H9 (cell line): Measurements from ENCODE around the gene VILL. TPM values are rescaled to one million over a fixed set of nuclear protein-coding genes. Genes with fewer than 3 reads are reported as not detected.
"Not testable (repeated sequence)": the region's sequence is repeated elsewhere in the genome, so short reads cannot be mapped to it uniquely, and the experiment has no call there.

Experiments
- DNase-seq: peaks from one replicate; pipeline ENCODE4 v3.0.0-alpha.2; 2017
- H2AFZ ChIP-seq: one replicate; pipeline ENCODE4 v1.6.1; 2013; ENCODE audit warnings: mild to moderate bottlenecking, low read length, control low read depth, moderate library complexity
- H2AK5ac ChIP-seq: 2 replicates; pipeline ENCODE4 v1.6.1; 2013; ENCODE audit warnings: low read length, control low read depth, mixed read lengths; ENCODE audit not compliant: insufficient read length
- H2BK120ac ChIP-seq: one replicate; pipeline ENCODE4 v1.6.1; 2013; ENCODE audit warnings: low read depth, mild to moderate bottlenecking, low read length, control low read depth, inconsistent platforms; ENCODE audit not compliant: poor library complexity, severe bottlenecking
- H2BK12ac ChIP-seq: 2 replicates; pipeline ENCODE4 v1.6.1; 2013; ENCODE audit warnings: low read length, control low read depth, mixed read lengths, low read depth; ENCODE audit not compliant: insufficient read length
- H2BK15ac ChIP-seq: 2 replicates; pipeline ENCODE4 v1.6.1; 2013; ENCODE audit warnings: low read depth, low read length, control low read depth
- H2BK20ac ChIP-seq: one replicate; pipeline ENCODE4 v1.6.1; 2013; ENCODE audit warnings: low read depth, mild to moderate bottlenecking, low read length, control low read depth, inconsistent platforms; ENCODE audit not compliant: poor library complexity, severe bottlenecking
- H2BK5ac ChIP-seq: 2 replicates; pipeline ENCODE4 v1.6.1; 2013; ENCODE audit warnings: low read length, control low read depth, mixed read lengths; ENCODE audit not compliant: insufficient read length
- H3K14ac ChIP-seq: 2 replicates; pipeline ENCODE4 v1.6.1; 2013; ENCODE audit warnings: low read length, control low read depth; ENCODE audit not compliant: insufficient read depth
- H3K18ac ChIP-seq: 2 replicates; pipeline ENCODE4 v1.6.1; 2013; ENCODE audit warnings: low read depth, mild to moderate bottlenecking, mixed read lengths, low read length, control low read depth; ENCODE audit not compliant: insufficient read length
- H3K23ac ChIP-seq: 2 replicates; pipeline ENCODE4 v1.6.1; 2013; ENCODE audit warnings: low read length, control low read depth, mixed read lengths, low read depth; ENCODE audit not compliant: insufficient read length
- H3K23me2 ChIP-seq: 2 replicates; pipeline ENCODE4 v1.6.1; 2013; ENCODE audit warnings: low read depth, mild to moderate bottlenecking, mixed read lengths, low read length, control low read depth; ENCODE audit not compliant: insufficient read length, poor library complexity, severe bottlenecking
- H3K27ac ChIP-seq: 2 replicates; pipeline ENCODE4 v1.5.1; 2013; ENCODE audit warnings: low read length, control low read depth, mixed read lengths, low read depth; ENCODE audit not compliant: insufficient read length
- H3K27me3 ChIP-seq: 2 replicates; pipeline ENCODE4 v1.6.1; 2013; ENCODE audit warnings: low read length, control low read depth, inconsistent platforms; ENCODE audit not compliant: insufficient read depth
- H3K4ac ChIP-seq: 2 replicates; pipeline ENCODE4 v1.6.1; 2013; ENCODE audit warnings: low read depth, mild to moderate bottlenecking, control low read depth, inconsistent platforms, low read length, moderate library complexity
- H3K4me1 ChIP-seq: 2 replicates; pipeline ENCODE4 v1.6.1; 2013; ENCODE audit warnings: low read length, control low read depth, inconsistent platforms; ENCODE audit not compliant: insufficient read depth
- H3K4me2 ChIP-seq: 2 replicates; pipeline ENCODE4 v1.6.1; 2013; ENCODE audit warnings: low read length, control low read depth, mixed read lengths; ENCODE audit not compliant: insufficient read length, insufficient read depth
- H3K56ac ChIP-seq: 2 replicates; pipeline ENCODE4 v1.6.1; 2013; ENCODE audit warnings: low read depth, mild to moderate bottlenecking, mixed read lengths, low read length, control low read depth; ENCODE audit not compliant: insufficient read length
- H3K79me1 ChIP-seq: 2 replicates; pipeline ENCODE4 v1.6.1; 2013; ENCODE audit warnings: low read depth, mild to moderate bottlenecking, moderate library complexity, low read length, control low read depth, inconsistent platforms; ENCODE audit not compliant: insufficient read depth, poor library complexity, severe bottlenecking
- H3K79me2 ChIP-seq: 2 replicates; pipeline ENCODE4 v1.6.1; 2013; ENCODE audit warnings: low read length, control low read depth, inconsistent platforms; ENCODE audit not compliant: insufficient read depth
- H3K9ac ChIP-seq: 2 replicates; pipeline ENCODE4 v1.6.1; 2013; ENCODE audit warnings: low read length, control low read depth, mixed read lengths; ENCODE audit not compliant: insufficient read length; ENCODE audit errors: extremely low read depth
- H3K9me3 ChIP-seq: one replicate; pipeline ENCODE4 v1.6.1; 2013; ENCODE audit warnings: low read depth, low read length, inconsistent platforms; ENCODE audit not compliant: control insufficient read depth
- H3T11ph ChIP-seq: one replicate; pipeline ENCODE4 v1.6.1; 2013; ENCODE audit warnings: mild to moderate bottlenecking, low read length, control low read depth, inconsistent platforms
- H4K20me1 ChIP-seq: one replicate; pipeline ENCODE4 v1.6.1; 2013; ENCODE audit not compliant: control insufficient read depth, insufficient read length, insufficient read depth
- H4K5ac ChIP-seq: 2 replicates; pipeline ENCODE4 v1.6.1; 2013; ENCODE audit warnings: low read depth, mild to moderate bottlenecking, mixed read lengths, low read length, control low read depth; ENCODE audit not compliant: insufficient read length
- H4K8ac ChIP-seq: replicated peaks from 2 replicates; pipeline ENCODE4 v1.6.1; 2013; ENCODE audit warnings: low read length, control low read depth, mixed read lengths, low read depth; ENCODE audit not compliant: insufficient read length
- H4K91ac ChIP-seq: 2 replicates; pipeline ENCODE4 v1.6.1; 2013; ENCODE audit warnings: low read depth, mild to moderate bottlenecking, moderate library complexity, mixed read lengths, low read length, control low read depth; ENCODE audit not compliant: insufficient read length
- H3K27ac Mint-ChIP-seq, 3 experiments: 2 replicates in 2 of 3; 3 replicates in 1 of 3; pipeline ENCODE4 v1.8.0; 2020 to 2021; ENCODE audit warnings: mixed read lengths in 3 of 3, mild to moderate bottlenecking in 1 of 3, moderate library complexity in 1 of 3
- H3K27me3 Mint-ChIP-seq: 2 replicates; pipeline ENCODE4 v1.8.0; 2021; ENCODE audit warnings: low read depth, mild to moderate bottlenecking, moderate library complexity, mixed read lengths
- H3K36me3 Mint-ChIP-seq, 3 experiments: 2 replicates in 2 of 3; 3 replicates in 1 of 3; pipeline ENCODE4 v1.8.0; 2020 to 2021; ENCODE audit warnings: low read depth in 3 of 3, mixed read lengths in 3 of 3; ENCODE audit not compliant: insufficient read depth in 1 of 3
- H3K4me1 Mint-ChIP-seq, 2 experiments: 2 replicates each; pipeline ENCODE4 v1.8.0; 2020; ENCODE audit warnings: mixed read lengths in 2 of 2
- H3K4me3 Mint-ChIP-seq, 2 experiments: 2 replicates in 1 of 2; 3 replicates in 1 of 2; pipeline ENCODE4 v1.8.0; 2020 to 2021; ENCODE audit warnings: mild to moderate bottlenecking in 2 of 2, mixed read lengths in 2 of 2, moderate library complexity in 1 of 2
- H3K9me3 Mint-ChIP-seq, 2 experiments: 2 replicates in 1 of 2; 3 replicates in 1 of 2; pipeline ENCODE4 v1.8.0; 2020; ENCODE audit warnings: mild to moderate bottlenecking in 2 of 2, mixed read lengths in 2 of 2, moderate library complexity in 1 of 2
- whole genome bisulfite sequencing: extraction: QIAGEN DNeasy Blood & Tissue Kit; methylation state at CpG from one replicate; pipeline ENCODE4 v1.1.7; 2013; ENCODE audit warnings: missing lambda C conversion rate, low lambda C conversion rate, mixed read lengths; ENCODE audit not compliant: insufficient read length; ENCODE audit errors: extremely low coverage; 5-methylcytosine and 5-hydroxymethylcytosine counted together
- total RNA-seq: library from RNA; stranded (reverse); gene quantifications from 2 replicates; pipeline ENCODE4 v1.2.1, GENCODE V29; 2021
- TF ChIP-seq, protein P1 (sequence below): fragments of 200-600 bp; sonication (generic); conservative IDR thresholded peaks from 3 replicates; pipeline ENCODE4 v1.8.0; 2021; ENCODE audit warnings: antibody characterized with exemption, mild to moderate bottlenecking

The VILL gene
- total RNA-seq, 1 experiment from 2014 or later: 3.2 TPM

DNA sequence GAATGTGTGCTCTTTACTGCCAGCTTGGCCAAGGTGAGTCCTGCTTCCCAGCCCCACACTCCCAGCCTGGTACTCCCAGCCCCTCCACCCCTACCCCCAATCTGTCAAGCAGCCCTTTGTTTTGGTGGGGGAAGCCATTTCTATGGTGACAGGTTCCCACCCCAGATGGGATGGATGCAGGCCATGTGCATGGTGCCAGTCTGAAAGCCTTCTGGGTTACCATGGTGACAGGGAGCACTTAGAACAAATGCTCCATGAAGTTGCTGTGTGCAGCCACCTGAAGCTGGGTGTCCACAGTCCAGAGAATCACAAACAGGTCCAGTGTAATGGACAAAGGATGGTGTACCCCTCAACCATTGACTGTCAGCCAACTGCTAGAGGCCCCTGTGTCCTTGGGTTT, 19.1 kb upstream of the VILL start:
- no peak overlapping the region for H3K18ac ChIP-seq
- no peak overlapping the region for H3K9ac ChIP-seq
- H4K8ac ChIP-seq: no peak overlapping the region
- no peak for DNase-seq
- no peaks in the 10 kb centered on the region for H3K23me2 ChIP-seq
- H3K14ac ChIP-seq: no peak overlapping the region
- H3K79me2 ChIP-seq: no peaks in the 10 kb centered on the region
- Mint-ChIP-seq H3K36me3 (peaks cover 3 to 13% (median 9%) of the 10 kb centered on the region in 3 experiments), H3K27me3 (no peaks in the 10 kb centered on the region; the same call in 1 of the 2 replicates), H3K4me3 (no peak overlapping the region), H3K9me3 (no peaks in the 10 kb centered on the region), H3K4me1 (peaks cover 15 to 21% of the 10 kb centered on the region in 2 experiments), H3K27ac (no peak overlapping the region)
- H2BK12ac ChIP-seq: no peak overlapping the region
- H3K4me2 ChIP-seq: no peak overlapping the region
- H3K56ac ChIP-seq: no peak overlapping the region
- no peak overlapping the region for H3K23ac ChIP-seq
- TF ChIP-seq, protein P1, sequence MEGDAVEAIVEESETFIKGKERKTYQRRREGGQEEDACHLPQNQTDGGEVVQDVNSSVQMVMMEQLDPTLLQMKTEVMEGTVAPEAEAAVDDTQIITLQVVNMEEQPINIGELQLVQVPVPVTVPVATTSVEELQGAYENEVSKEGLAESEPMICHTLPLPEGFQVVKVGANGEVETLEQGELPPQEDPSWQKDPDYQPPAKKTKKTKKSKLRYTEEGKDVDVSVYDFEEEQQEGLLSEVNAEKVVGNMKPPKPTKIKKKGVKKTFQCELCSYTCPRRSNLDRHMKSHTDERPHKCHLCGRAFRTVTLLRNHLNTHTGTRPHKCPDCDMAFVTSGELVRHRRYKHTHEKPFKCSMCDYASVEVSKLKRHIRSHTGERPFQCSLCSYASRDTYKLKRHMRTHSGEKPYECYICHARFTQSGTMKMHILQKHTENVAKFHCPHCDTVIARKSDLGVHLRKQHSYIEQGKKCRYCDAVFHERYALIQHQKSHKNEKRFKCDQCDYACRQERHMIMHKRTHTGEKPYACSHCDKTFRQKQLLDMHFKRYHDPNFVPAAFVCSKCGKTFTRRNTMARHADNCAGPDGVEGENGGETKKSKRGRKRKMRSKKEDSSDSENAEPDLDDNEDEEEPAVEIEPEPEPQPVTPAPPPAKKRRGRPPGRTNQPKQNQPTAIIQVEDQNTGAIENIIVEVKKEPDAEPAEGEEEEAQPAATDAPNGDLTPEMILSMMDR: no peak
- H2BK120ac ChIP-seq: no peak overlapping the region
- H2BK15ac ChIP-seq: no peak overlapping the region
- H2BK5ac ChIP-seq: no peak overlapping the region
- no peaks in the 10 kb centered on the region for H3K79me1 ChIP-seq
- H3K4ac ChIP-seq: no peak overlapping the region
- H4K20me1 ChIP-seq: no peaks in the 10 kb centered on the region
- H3T11ph ChIP-seq: no peak overlapping the region
- H2AFZ ChIP-seq: no peak overlapping the region
- H3K9me3 ChIP-seq: no peaks in the 10 kb centered on the region
- no peak overlapping the region for H4K91ac ChIP-seq
- H2AK5ac ChIP-seq: no peak overlapping the region
- H4K5ac ChIP-seq: no peak overlapping the region
- H2BK20ac ChIP-seq: no peak overlapping the region
- no peaks in the 10 kb centered on the region for H3K27me3 ChIP-seq
- H3K27ac ChIP-seq: no peak overlapping the region
- no peaks in the 10 kb centered on the region for H3K4me1 ChIP-seq

DNA sequence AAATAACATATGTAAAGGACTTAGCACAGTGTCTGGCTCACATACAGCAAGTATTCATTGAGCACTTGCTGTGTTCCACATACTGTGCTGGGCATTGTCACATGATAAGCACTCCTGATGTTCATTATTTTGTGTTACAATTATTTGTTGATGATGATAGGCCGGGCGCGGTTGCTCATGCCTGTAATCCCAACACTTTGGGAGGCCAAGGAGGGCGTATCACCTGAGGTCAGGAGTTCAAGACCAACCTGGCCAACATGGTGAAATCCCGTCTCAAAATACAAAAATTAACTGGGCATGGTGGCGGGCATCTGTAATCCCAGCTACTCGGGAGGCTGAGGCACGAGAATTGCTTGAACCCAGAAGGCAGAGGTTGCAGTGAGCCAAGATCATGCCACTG, 18.5 kb upstream of the VILL start:
- H3K79me1 ChIP-seq, H3K27me3 ChIP-seq, H3K56ac ChIP-seq, H3K9me3 ChIP-seq, H2BK120ac ChIP-seq, H4K20me1 ChIP-seq, H3K23ac ChIP-seq, H4K8ac ChIP-seq, H3K23me2 ChIP-seq, H3K14ac ChIP-seq, H3K9me3 Mint-ChIP-seq, H2AFZ ChIP-seq, H2BK12ac ChIP-seq, H3K4me3 Mint-ChIP-seq, H2BK20ac ChIP-seq, H2BK15ac ChIP-seq, H2AK5ac ChIP-seq, H3K4ac ChIP-seq, H3K27ac Mint-ChIP-seq, H4K91ac ChIP-seq, H3T11ph ChIP-seq, H3K18ac ChIP-seq, H3K9ac ChIP-seq, H3K27ac ChIP-seq, H2BK5ac ChIP-seq, H4K5ac ChIP-seq, H3K79me2 ChIP-seq, DNase-seq, H3K4me2 ChIP-seq, H3K27me3 Mint-ChIP-seq, H3K4me1 ChIP-seq: not testable (repeated sequence)
- peaks cover 3 to 13% (median 9%) of the 10 kb centered on the region in 3 experiments for H3K36me3 Mint-ChIP-seq
- no CpG with 5 or more reads among the region's 8 CpGs for WGBS
- peaks cover 15 to 21% of the 10 kb centered on the region in 2 experiments for H3K4me1 Mint-ChIP-seq
